ENCODE results near the gene STPG3. TPM values are rescaled to one million over a fixed set of nuclear protein-coding genes. Genes with fewer than 3 reads are reported as not detected.

The STPG3 gene
- total and polyA plus RNA-seq, 8 donors = not detected

- H3K27ac ChIP-seq = no peak overlapping the region
- 52 to 72% (median 57%) methylated on average over 8 to 31 of the region's 31 CpGs for WGBS, 5 donors
These were observed 21.0 kb upstream of the STPG3 start for GRCh38 chr9:137229903-137230704.

GRCh38 chr9:137230705-137231371 is 20.2 kb upstream of the STPG3 start, which contains the start of gene SLC34A3:
SLC34A3 (plus strand) TSS chr9:137230901; CDS start chr9:137231703, 802 bp downstream.
- no peaks in the 10 kb centered on the region for H3K36me3 ChIP-seq
- DNase-seq = no peak
- H3K27me3 ChIP-seq = peaks cover 18 to 90% (median 74%) of the 10 kb centered on the region in 3 donors
- no peak for TF ChIP-seq CTCF (IDR thresholded peaks at IDR 0.05)
- TF ChIP-seq POLR2A (IDR thresholded peaks at IDR 0.05) = no peak
- no peak for TF ChIP-seq EP300 (IDR thresholded peaks at IDR 0.05)
- TF ChIP-seq POLR2AphosphoS5 (IDR thresholded peaks at IDR 0.05) = no peak
- no peak within 1 kb of the TSS for H3K4me3 ChIP-seq
- WGBS, 5 donors = 59 to 67% (median 65%) methylated on average over 8 to 14 of the region's 14 CpGs
- peaks cover 12 to 46% (median 42%) of the 10 kb centered on the region in 4 donors for H3K4me1 ChIP-seq
- no peaks in the 10 kb centered on the region for H3K9me3 ChIP-seq
- intact Hi-C loops (cut with DNase I; ENCODE audit: low total_unique reads) = loop anchor here (10.0 kb wide), 1 partner anchor 46 kb away; the partner anchor contains the start of genes ANAPC2 and SSNA1
- H3K27ac ChIP-seq = no peak within 1 kb of the TSS

More at GRCh38 chr9:137229903-137230704, 21.0 kb upstream of the STPG3 start:
- H3K9me3 ChIP-seq = no peaks in the 10 kb centered on the region
- TF ChIP-seq POLR2A (IDR thresholded peaks at IDR 0.05) = no peak
- TF ChIP-seq EP300 (IDR thresholded peaks at IDR 0.05) = no peak
- TF ChIP-seq CTCF (IDR thresholded peaks at IDR 0.05) = no peak
- no peak for TF ChIP-seq POLR2AphosphoS5 (IDR thresholded peaks at IDR 0.05)
- H3K4me3 ChIP-seq = no peak overlapping the region
- intact Hi-C loops (cut with DNase I; ENCODE audit: low total_unique reads) = loop anchor here (5.0 to 10.0 kb wide), 2 partner anchors 45 to 113 kb away; partner anchors contain the start of genes ANAPC2 and SSNA1
- peak in 1 of 2 donors; percentile 35 for DNase-seq
- H3K4me1 ChIP-seq = peaks cover 11 to 48% (median 42%) of the 10 kb centered on the region in 4 donors
- peaks cover 15 to 82% (median 67%) of the 10 kb centered on the region in 3 donors for H3K27me3 ChIP-seq
- no peaks in the 10 kb centered on the region for H3K36me3 ChIP-seq

- Histone ChIP-seq H3K36me3 (no peaks in the 10 kb centered on the region), H3K27ac (no peak overlapping the region), H3K4me1 (peaks cover 19 to 46% (median 42%) of the 10 kb centered on the region in 4 donors), H3K4me3 (no peak overlapping the region), H3K27me3 (peaks cover 18 to 94% (median 76%) of the 10 kb centered on the region in 3 donors), H3K9me3 (no peaks in the 10 kb centered on the region)
- no peak for DNase-seq
- intact Hi-C loops (cut with DNase I; ENCODE audit: low total_unique reads) = loop anchor here (10.0 kb wide), 1 partner anchor 47 kb away; the partner anchor contains the start of genes ANAPC2 and SSNA1
- TF ChIP-seq POLR2AphosphoS5 (IDR thresholded peaks at IDR 0.05) = no peak
- no peak for TF ChIP-seq EP300 (IDR thresholded peaks at IDR 0.05)
- no peak for TF ChIP-seq CTCF (IDR thresholded peaks at IDR 0.05)
- TF ChIP-seq POLR2A (IDR thresholded peaks at IDR 0.05) = no peak
- WGBS, 5 donors = 77 to 90% (median 87%) methylated on average over 15 to 23 of the region's 23 CpGs
These were observed 19.6 kb upstream of the STPG3 start for GRCh38 chr9:137231372-137232039.

- no peak overlapping the region for H3K4me3 ChIP-seq
- no peaks in the 10 kb centered on the region for H3K9me3 ChIP-seq
- no peak for DNase-seq
- H3K27me3 ChIP-seq = peaks cover 18 to 92% (median 76%) of the 10 kb centered on the region in 3 donors
- WGBS, 5 donors = 71 to 79% (median 73%) methylated on average over 7 to 10 of the region's 10 CpGs
- intact Hi-C loops (cut with DNase I; ENCODE audit: low total_unique reads) = loop anchor here (10.0 kb wide), 1 partner anchor 47 kb away; the partner anchor contains the start of genes ANAPC2 and SSNA1
- no peaks in the 10 kb centered on the region for H3K36me3 ChIP-seq
- peaks cover 23 to 48% (median 42%) of the 10 kb centered on the region in 4 donors for H3K4me1 ChIP-seq
- no peak for TF ChIP-seq POLR2AphosphoS5 (IDR thresholded peaks at IDR 0.05)
- no peak for TF ChIP-seq EP300 (IDR thresholded peaks at IDR 0.05)
- TF ChIP-seq POLR2A (IDR thresholded peaks at IDR 0.05) = no peak
- no peak for TF ChIP-seq CTCF (IDR thresholded peaks at IDR 0.05)
- H3K27ac ChIP-seq = no peak overlapping the region
These were observed 19.0 kb upstream of the STPG3 start for GRCh38 chr9:137232101-137232500.

Measured in stomach (tissue), 9 donors.